HUDEP-2 (cell line): ENCODE results near the gene MINDY4B.

Source experiments
- DNase-seq, 76 experiments: peaks; one replicate each; lab custom pipeline; 2025; ENCODE audit not compliant: unreplicated experiment in 76 of 76; lab: John Stamatoyannopoulos, UW

The MINDY4B gene

GRCh38 chr3:150848864-150849263, 56.4 kb downstream of the MINDY4B start:
- no peak for DNase-seq

- no peak for DNase-seq
Observed at GRCh38 chr3:150847433-150847832, 57.8 kb downstream of the MINDY4B start.

- DNase-seq = no peak
Observed at GRCh38 chr3:150844484-150844883, 60.8 kb downstream of the MINDY4B start.

- no peak for DNase-seq
Observed at GRCh38 chr3:150843241-150843640, 62.0 kb downstream of the MINDY4B start.

GRCh38 chr3:150840802-150841515, 64.3 kb downstream of the MINDY4B start:
- DNase-seq = no peak

- no peak for DNase-seq
Observed at GRCh38 chr3:150830745-150831144, 74.5 kb downstream of the MINDY4B start.

GRCh38 chr3:150830094-150830681, 75.1 kb downstream of the MINDY4B start:
- peak in 20 of 76 experiments; percentile 2 to 23 (median 12) for DNase-seq

GRCh38 chr3:150829408-150829807, 75.8 kb downstream of the MINDY4B start:
- no peak for DNase-seq

GRCh38 chr3:150828997-150829396, 76.2 kb downstream of the MINDY4B start:
- DNase-seq = no peak

GRCh38 chr3:150828261-150828660, 77.0 kb downstream of the MINDY4B start:
- DNase-seq = no peak

GRCh38 chr3:150826466-150827282, 78.6 kb downstream of the MINDY4B start:
- DNase-seq = no peak

GRCh38 chr3:150825916-150826377, 79.3 kb downstream of the MINDY4B start:
- DNase-seq = no peak

- no peak for DNase-seq
Observed at GRCh38 chr3:150825192-150825915, 79.9 kb downstream of the MINDY4B start.

- peak in 1 of 76 experiments; percentile 4 for DNase-seq
Observed at GRCh38 chr3:150823277-150823676, 82.0 kb downstream of the MINDY4B start.

GRCh38 chr3:150822636-150823035, 82.6 kb downstream of the MINDY4B start:
- no peak for DNase-seq
